ENCODE results near the gene REXO1. TPM values are rescaled to one million over a fixed set of nuclear protein-coding genes. Genes with fewer than 3 reads are reported as not detected.

REXO1 gene
- total RNA-seq, 1 donor from 2014 or later: 69.6 TPM

DNA sequence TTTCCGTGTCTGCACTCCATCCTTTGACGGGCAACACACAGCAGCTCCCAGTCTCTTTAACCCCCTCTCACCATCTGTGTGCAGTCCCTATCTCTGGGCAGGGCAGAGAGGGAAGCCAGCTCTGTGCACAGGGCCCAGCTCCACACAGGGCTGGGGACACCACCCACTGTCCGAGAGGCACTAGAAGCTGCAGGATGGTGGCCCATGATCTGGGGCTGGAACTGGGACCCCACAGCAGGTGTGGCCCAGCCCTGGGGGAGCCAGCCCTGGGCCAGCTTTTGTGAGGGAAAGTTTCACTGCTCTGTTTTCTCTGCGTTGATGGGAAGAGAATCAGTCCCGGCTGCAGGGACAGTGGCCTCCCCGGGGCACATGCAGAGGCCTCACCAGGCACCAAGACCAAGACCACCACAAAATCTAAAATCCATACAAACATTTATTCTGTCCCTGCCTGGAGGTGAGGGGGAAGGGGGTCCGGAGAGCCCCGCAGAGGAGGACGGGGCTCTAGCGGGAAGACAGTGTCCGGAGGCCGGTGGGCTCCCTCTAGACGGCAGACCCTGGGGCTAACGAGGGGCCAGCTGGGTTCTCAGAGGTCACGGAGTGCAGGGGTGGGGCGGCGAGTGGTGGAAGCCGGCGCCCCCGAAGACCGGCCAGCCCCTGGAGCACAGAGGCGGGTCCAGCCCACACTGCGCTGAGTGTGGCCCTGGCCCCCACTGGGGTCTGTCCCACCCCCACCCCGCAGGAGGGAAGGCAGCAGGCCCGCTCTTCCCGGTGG, 33.3 kb downstream of the REXO1 start:
- TF ChIP-seq, protein P1, sequence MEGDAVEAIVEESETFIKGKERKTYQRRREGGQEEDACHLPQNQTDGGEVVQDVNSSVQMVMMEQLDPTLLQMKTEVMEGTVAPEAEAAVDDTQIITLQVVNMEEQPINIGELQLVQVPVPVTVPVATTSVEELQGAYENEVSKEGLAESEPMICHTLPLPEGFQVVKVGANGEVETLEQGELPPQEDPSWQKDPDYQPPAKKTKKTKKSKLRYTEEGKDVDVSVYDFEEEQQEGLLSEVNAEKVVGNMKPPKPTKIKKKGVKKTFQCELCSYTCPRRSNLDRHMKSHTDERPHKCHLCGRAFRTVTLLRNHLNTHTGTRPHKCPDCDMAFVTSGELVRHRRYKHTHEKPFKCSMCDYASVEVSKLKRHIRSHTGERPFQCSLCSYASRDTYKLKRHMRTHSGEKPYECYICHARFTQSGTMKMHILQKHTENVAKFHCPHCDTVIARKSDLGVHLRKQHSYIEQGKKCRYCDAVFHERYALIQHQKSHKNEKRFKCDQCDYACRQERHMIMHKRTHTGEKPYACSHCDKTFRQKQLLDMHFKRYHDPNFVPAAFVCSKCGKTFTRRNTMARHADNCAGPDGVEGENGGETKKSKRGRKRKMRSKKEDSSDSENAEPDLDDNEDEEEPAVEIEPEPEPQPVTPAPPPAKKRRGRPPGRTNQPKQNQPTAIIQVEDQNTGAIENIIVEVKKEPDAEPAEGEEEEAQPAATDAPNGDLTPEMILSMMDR (IDR thresholded peaks at IDR 0.05): no peak
- no peak overlapping the region for H3K27ac Mint-ChIP-seq
- peaks cover 37% of the 10 kb centered on the region for H3K36me3 Mint-ChIP-seq (ENCODE audit: low read depth)
- intact Hi-C loops (cut with micrococcal nuclease): loop anchor here (5.0 kb wide), 2 partner anchors 268 to 538 kb away; partner anchors contain the start of gene FAM174C
- DNase-seq: no peak
- no peak for ATAC-seq (ENCODE audit: low read depth)
- no peak overlapping the region for H3K4me3 Mint-ChIP-seq
- ChIA-PET POLR2A (interaction anchor here (0.6 kb wide), 1 partner anchor 1411 kb away, joined by 4 read pairs; no protein-coding TSS in a partner anchor), CTCF (interaction anchor here (1.2 kb wide), 1 partner anchor 10 kb away, joined by 4 read pairs; no protein-coding TSS in a partner anchor)
- H3K27me3 Mint-ChIP-seq: no peaks in the 10 kb centered on the region
- no peaks in the 10 kb centered on the region for H3K9me3 Mint-ChIP-seq
- H3K4me1 Mint-ChIP-seq: peaks cover 14% of the 10 kb centered on the region

DNA sequence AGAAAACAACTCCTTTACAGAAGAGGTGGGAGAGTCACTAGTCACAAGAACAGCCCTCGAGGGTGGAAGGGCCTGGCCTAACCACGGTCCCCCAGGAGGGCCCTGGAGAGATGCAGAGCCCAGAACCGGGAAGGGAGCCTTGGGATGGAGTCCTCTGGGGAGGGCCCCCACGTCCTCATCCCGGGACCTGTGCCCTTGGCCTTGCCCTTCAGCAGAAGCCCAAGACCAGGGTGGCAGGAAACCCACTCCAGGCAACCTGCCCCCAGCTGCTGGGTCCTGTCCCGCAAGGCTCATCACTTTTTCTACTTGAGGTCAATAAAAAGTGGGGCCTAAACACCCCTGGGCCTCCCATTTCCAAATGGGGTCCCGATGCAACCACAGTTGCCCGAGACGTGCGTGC, 33.9 kb downstream of the REXO1 start:
- Mint-ChIP-seq H3K4me3 (no peak overlapping the region), H3K9me3 (no peaks in the 10 kb centered on the region), H3K27me3 (no peaks in the 10 kb centered on the region), H3K4me1 (peaks cover 14% of the 10 kb centered on the region), H3K36me3 (ENCODE audit: low read depth) (peaks cover 35% of the 10 kb centered on the region), H3K27ac (no peak overlapping the region)
- intact Hi-C loops (cut with micrococcal nuclease): loop anchor here (5.0 kb wide), 2 partner anchors 267 to 537 kb away; partner anchors contain the start of gene FAM174C
- CTCF ChIA-PET: interaction anchor here (0.9 to 1.2 kb wide), 2 partner anchors 11 to 142 kb away, joined by 3 to 4 read pairs; no protein-coding TSS in a partner anchor
- TF ChIP-seq, protein P1 (IDR thresholded peaks at IDR 0.05): no peak
- POLR2A ChIA-PET: no interaction called here
- ATAC-seq (ENCODE audit: low read depth) (no peak), DNase-seq (no peak)

DNA sequence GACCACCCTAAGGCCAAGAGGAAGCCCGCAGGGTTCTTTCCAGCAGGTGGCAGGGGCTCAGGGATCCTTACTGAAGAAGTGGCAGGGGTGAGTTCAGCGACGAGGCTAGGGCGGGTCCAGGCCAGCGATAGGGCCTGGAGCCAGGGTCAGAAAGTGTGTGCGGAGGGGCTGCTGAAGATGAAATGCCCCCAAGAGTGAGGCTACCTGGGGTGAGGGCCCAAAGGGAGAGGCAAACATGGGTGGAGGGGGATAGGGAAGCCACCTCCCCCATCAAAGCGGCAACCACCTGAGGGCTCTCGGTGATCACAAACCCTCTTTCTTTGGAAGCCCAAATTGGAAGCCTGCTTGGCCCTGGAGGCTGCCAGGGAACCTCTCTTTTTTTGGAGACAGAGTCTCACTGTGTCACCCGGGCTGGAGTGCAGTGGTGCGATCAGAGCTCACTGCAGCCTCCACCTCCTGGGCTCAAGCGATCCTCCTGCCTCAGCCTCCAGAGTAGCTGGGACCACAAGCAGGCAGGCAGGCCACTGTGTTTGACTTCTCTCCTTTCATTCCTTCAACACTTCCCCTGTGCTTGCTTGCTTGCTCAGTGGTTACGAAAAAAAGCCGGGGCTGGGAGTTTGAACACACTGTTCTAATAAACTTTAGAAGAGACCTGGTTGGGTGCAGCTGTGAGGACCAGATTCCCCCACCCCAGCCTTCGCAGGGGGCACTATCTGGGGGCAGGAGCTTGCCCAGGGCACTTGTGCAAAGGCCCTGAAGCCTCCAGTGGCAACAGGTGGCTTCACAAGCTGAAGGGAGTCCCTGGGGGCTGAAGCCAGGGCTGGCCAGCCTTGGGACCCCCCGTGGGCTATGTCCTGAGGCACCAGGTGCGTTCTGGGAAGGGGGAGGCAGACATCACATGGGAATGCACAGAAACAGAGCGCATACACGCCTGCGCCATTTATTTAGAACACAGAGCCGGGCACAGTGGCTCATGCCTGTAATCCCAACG, 34.8 kb downstream of the REXO1 start:
- peak overlapping the region; percentile 96 for H3K4me3 Mint-ChIP-seq
- TF ChIP-seq, protein P1 (IDR thresholded peaks at IDR 0.05): no peak
- DNase-seq (no peak), ATAC-seq (ENCODE audit: low read depth) (no peak)
- no peaks in the 10 kb centered on the region for H3K9me3 Mint-ChIP-seq
- peaks cover 32% of the 10 kb centered on the region for H3K36me3 Mint-ChIP-seq (ENCODE audit: low read depth)
- intact Hi-C loops (cut with micrococcal nuclease): loop anchor here (1.0 to 5.0 kb wide), 6 partner anchors 13 to 536 kb away; partner anchors contain the start of genes FAM174C, MBD3 and REXO1
- POLR2A ChIA-PET: no interaction called here
- CTCF ChIA-PET: interaction anchor here (0.9 to 1.2 kb wide), 2 partner anchors 12 to 141 kb away, joined by 3 to 4 read pairs; no protein-coding TSS in a partner anchor
- no peak overlapping the region for H3K27ac Mint-ChIP-seq
- H3K27me3 Mint-ChIP-seq: no peaks in the 10 kb centered on the region
- peaks cover 14% of the 10 kb centered on the region for H3K4me1 Mint-ChIP-seq

DNA sequence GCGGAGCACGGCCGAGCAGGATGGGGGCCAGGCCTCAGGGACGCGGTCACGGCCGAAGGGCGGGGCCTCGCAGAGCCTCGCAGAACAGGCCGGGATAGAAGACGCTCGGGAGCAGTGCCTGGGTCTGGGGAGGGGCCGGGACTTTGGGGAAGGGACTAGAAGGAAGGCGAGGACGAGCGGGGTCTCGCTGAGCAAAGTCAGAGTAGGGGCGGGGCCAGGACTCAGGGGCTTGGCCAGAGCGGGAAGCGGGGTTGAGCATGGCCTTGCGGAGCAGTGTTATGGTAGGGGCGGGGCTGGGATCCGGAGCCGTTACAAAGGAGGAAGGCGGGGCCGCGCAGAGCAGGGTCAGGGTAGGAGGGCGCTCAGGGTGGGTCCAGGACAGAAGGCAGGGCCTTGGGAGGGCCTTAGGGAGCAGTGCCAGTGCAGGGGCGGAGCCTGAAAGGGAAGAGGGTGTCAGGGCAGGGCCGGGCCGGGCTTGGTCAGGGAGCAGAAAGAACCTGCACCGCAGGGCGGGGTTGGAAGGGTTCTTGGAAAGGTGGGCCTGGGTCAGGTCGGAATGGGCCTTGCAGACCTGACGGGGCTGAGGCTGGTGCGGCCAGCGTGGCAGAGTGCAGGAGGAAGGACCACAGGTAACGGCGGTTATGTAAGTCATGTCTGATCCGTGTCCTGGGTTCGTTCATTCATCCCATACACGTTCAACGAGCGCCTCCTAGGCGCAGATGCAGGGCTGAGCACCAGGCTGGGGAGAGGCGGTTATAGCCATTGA, 35.7 kb downstream of the REXO1 start:
- intact Hi-C loops (cut with micrococcal nuclease): loop anchor here (1.0 to 5.0 kb wide), 7 partner anchors 14 to 535 kb away; partner anchors contain the start of genes FAM174C, MBD3, REXO1 and UQCR11
- POLR2A ChIA-PET: no interaction called here
- H3K4me3 Mint-ChIP-seq: peak overlapping the region; percentile 96

More for the DNA sequence above, 35.7 kb downstream of the REXO1 start:
- ATAC-seq (ENCODE audit: low read depth) (peak; percentile 81), DNase-seq (peak; percentile 82)
- H3K9me3 Mint-ChIP-seq: no peaks in the 10 kb centered on the region
- H3K4me1 Mint-ChIP-seq: peaks cover 14% of the 10 kb centered on the region
- H3K27me3 Mint-ChIP-seq: no peaks in the 10 kb centered on the region
- H3K27ac Mint-ChIP-seq: peak overlapping the region; percentile 90
- TF ChIP-seq, protein P1 (IDR thresholded peaks at IDR 0.05): no peak
- peaks cover 24% of the 10 kb centered on the region for H3K36me3 Mint-ChIP-seq (ENCODE audit: low read depth)
- CTCF ChIA-PET: no interaction called here
